VCaP (cell line): ENCODE data around the gene NTN3.

Source experiments
- H3K27ac ChIP-seq: fragments of 450-650 bp; 2 replicates; pipeline ENCODE4 v1.5.1; 2017
- TF ChIP-seq, protein P1 (sequence below): fragments of 450-650 bp; conservative IDR thresholded peaks from 2 replicates; pipeline ENCODE4 v1.5.1; 2017; ENCODE audit warnings: mild to moderate bottlenecking, moderate library complexity

Gene NTN3

DNA sequence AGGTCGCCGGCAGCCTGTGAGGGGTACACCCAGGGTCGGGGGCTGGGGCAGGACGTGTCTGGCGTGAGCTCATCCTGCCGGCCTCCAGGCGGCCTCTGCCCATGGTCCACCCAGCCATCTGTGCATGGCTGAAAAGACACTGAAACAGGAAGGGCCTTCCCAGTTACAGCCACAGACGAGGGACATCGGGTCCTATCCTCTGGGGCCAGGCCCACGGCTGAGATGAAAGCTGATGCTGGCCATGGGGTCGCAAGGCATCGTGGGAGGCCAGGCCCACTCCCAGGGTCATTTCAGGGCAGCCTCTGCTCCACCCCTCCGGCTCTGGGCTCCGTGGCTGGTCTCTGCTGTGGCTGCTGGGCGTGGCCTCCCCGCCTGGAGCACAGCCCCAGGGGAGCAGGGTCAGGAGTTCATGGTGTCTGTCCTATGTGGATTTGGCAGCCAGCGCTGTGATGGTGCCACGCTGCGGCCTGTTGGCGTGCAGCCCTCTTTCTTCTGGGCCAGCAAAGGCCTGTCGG is 26.1 kb downstream of the NTN3 start:
- TF ChIP-seq, protein P1, sequence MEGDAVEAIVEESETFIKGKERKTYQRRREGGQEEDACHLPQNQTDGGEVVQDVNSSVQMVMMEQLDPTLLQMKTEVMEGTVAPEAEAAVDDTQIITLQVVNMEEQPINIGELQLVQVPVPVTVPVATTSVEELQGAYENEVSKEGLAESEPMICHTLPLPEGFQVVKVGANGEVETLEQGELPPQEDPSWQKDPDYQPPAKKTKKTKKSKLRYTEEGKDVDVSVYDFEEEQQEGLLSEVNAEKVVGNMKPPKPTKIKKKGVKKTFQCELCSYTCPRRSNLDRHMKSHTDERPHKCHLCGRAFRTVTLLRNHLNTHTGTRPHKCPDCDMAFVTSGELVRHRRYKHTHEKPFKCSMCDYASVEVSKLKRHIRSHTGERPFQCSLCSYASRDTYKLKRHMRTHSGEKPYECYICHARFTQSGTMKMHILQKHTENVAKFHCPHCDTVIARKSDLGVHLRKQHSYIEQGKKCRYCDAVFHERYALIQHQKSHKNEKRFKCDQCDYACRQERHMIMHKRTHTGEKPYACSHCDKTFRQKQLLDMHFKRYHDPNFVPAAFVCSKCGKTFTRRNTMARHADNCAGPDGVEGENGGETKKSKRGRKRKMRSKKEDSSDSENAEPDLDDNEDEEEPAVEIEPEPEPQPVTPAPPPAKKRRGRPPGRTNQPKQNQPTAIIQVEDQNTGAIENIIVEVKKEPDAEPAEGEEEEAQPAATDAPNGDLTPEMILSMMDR = no peak
- H3K27ac ChIP-seq = no peak overlapping the region

DNA sequence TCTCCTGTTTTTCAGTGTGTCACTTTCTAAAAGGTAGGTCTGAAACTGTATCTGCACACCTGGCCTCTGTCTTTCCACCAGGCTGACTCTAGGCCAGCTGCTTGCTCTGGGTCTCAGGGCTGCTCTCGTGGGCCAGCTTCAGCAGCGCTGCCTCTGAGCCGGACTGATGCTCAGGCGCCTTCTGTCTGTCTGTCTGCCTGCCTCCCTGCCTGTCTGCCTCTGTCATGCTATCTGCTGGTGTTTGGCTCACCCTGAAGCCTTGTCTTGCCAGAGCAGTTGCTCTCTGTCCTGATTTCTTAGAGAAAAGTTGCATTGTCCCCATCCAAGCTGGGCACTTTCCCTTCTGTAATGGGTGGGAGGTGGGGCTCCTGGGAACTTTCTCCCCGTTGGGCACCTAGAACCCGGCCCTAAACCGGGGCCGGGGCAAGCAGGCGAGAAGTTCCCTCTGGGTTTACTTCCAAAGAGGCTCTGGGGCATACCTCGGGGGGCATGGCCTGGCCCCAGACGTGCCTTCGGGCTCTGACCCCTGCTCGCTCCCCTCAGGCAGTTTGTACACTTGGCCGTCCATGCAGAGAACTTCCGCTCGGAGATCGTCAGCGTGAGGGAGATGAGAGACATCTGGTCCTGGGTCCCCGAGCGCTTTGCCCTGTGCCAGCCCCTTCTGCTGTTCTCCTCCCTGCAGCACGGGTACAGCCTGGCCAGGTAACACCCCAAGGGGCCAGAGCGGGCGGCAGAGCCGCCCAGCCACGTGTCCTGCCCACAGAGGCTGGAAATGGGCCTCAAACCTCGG is 26.8 kb downstream of the NTN3 start:
- TF ChIP-seq, protein P1 = no peak
- H3K27ac ChIP-seq = no peak overlapping the region

DNA sequence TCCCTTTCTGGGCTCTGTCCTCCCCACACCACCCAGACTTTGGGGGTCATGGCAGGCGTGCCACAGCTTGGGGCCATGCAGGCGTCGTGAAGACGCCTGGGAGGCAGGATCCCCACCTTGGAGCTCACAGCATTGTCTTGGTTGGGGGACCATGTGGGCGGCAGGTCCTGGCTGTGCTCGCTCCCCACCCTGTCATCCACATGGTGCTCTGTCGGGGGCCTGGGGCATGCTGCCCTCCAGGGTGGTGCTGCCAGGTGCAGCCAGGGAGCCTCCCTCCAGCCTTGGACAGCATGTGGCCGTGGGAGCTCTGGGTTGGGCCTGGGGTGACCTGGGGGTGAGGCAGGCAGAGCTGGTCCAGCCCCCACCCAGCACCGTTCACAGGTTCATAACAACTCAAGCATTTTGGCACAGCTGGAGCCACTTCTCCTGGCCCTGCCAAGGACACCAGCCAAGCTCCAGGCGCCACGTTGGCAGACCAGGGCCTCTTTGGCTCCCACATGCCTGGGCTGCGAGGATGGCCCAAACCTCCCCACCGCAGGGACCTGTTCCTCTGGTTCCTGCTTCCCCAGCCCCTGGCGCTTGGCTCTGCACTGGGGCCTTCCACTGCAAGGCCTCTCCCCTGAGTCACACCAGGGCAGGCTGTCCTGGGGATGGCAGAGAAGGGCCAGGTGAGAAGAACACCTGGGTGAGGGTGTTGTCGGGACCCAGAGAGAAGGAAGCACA is 27.6 kb downstream of the NTN3 start:
- TF ChIP-seq, protein P1 = no peak
- no peak overlapping the region for H3K27ac ChIP-seq

DNA sequence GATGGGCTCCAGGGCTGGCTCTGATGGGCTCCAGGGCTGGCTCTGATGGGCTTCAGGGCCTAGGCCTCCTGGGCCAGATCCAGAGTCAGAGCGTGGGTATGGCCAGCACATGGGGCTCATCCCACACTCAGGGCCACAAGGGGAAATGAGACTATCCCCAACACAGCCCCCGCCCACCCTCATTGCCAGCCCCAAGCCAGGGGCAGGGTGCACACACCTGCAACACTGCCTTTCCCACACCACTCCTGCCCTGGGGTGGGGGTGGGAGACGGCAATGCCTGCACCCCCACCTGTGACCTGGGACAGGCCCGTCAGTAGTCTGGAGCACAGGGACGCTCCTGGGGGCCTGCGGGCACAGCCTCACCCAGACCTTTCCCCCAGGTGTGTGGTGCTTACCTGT is 28.4 kb downstream of the NTN3 start:
- TF ChIP-seq, protein P1 = no peak
- H3K27ac ChIP-seq = no peak overlapping the region

DNA sequence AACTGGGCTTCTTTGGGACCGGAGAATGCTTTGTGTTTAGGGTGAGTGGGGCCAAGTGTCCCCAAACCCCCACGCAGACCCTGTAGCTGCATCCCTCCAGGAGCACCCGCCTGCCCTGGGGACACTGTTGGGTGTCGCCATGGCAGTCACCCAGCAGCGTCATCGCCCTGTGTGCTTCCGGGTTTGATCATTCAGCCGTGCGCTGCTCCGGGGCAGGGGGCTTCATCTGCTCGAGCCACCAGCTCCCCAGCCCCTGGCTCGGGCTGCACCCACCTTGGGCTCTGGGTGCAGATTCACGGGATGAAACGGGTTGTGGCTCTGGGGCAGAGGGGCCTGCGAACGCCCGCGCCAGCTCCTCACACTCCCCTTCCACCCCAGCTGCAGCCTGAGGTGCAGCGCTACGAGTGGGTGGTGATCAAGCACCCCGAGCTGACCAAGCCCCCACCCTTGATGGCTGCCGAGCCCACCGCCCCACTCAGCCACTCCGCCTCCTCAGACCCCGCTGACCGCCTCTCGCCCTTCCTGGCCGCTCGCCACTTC is 28.9 kb downstream of the NTN3 start:
- TF ChIP-seq, protein P1 = no peak

DNA sequence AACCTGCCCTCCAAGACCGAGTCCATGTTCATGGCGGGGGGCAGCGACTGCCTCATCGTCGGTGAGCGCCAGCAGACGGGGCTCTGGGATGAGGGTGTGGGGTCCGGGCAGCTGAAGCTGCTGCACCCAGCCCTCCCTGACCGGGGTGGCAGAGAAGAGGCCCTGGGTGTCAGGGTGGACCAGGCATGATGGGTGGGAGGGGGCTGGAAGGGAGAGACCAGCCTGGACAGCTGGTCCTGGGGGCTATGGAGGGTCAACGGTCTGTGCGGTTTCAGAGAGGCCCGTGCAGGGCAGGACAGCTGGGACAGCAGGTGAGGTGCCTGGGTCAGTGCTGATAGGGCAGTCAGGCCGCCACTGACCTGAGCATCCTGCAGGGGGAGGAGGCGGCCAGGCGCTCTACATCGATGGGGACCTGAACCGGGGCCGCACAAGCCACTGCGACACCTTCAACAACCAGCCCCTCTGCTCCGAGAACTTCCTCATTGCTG is 29.4 kb downstream of the NTN3 start:
- TF ChIP-seq, protein P1 = no peak
- H3K27ac ChIP-seq = no peak overlapping the region

More for the DNA sequence above, 28.9 kb downstream of the NTN3 start:
- H3K27ac ChIP-seq = no peak overlapping the region
